Measurements from ENCODE around the gene MIA3.
A peak's percentile ranks its signal among the peaks of the same experiment; 100 is the strongest.

MIA3 gene

GRCh38 chr1:222613627-222614026 lies 4.3 kb upstream of the MIA3 start:
- H2BK5ac ChIP-seq (ENCODE audit: low read length) = no peak overlapping the region
- DNase-seq (ENCODE audit: low spot score) = no peak
- H2AK5ac ChIP-seq (ENCODE audit: low read depth, low read length) = no peak overlapping the region
- no peaks in the 10 kb centered on the region for H3K9me3 ChIP-seq (replicated peaks in 1 of 2; ENCODE audit: control insufficient read depth in 2 of 2, insufficient read depth in 1 of 2, low read depth in 1 of 2, low read length in 2 of 2)
- no peak overlapping the region for H3K18ac ChIP-seq (ENCODE audit: low read length)
- peaks cover 0 to 26% (median 0%) of the 10 kb centered on the region in 3 experiments for H3K27me3 ChIP-seq (ENCODE audit: control insufficient read depth in 3 of 3, insufficient read depth in 3 of 3, low read depth in 1 of 3, low read length in 3 of 3)
- no peak overlapping the region for H3K4me2 ChIP-seq (ENCODE audit: insufficient read depth, low read length, poor library complexity, severe bottlenecking)
- H2BK15ac ChIP-seq (ENCODE audit: low read length) = no peak overlapping the region
- no peak overlapping the region for H3K23ac ChIP-seq (ENCODE audit: low read depth, low read length, poor library complexity)
- no peak overlapping the region for H3K4me3 ChIP-seq (ENCODE audit: low read length in 2 of 2)
- H4K8ac ChIP-seq (ENCODE audit: low read depth, low read length) = no peak overlapping the region
- peaks cover 4% of the 10 kb centered on the region for H3K79me1 ChIP-seq (ENCODE audit: low read depth, low read length)
- no peak overlapping the region for H4K91ac ChIP-seq (ENCODE audit: low read depth, low read length, poor library complexity)
- H2BK12ac ChIP-seq (ENCODE audit: low read length) = no peak overlapping the region
- H3K27ac ChIP-seq (replicated peaks; ENCODE audit: low read length) = no peak overlapping the region
- no peak overlapping the region for H3K4ac ChIP-seq (ENCODE audit: low read length)
- H3K36me3 ChIP-seq (replicated peaks in 1 of 2; ENCODE audit: control insufficient read depth in 2 of 2, insufficient read depth in 2 of 2, low read length in 2 of 2) = no peaks in the 10 kb centered on the region
- peaks cover 2 to 3% of the 10 kb centered on the region in 2 donors for H3K4me1 ChIP-seq (ENCODE audit: control insufficient read depth in 2 of 2, insufficient read depth in 1 of 2, low read depth in 1 of 2, low read length in 2 of 2)
- H2AFZ ChIP-seq (ENCODE audit: low read length) = no peak overlapping the region
- H3K14ac ChIP-seq (ENCODE audit: low read length) = no peak overlapping the region
- no peak overlapping the region for H2BK120ac ChIP-seq (ENCODE audit: low read depth, low read length)
- no CpG with 5 or more reads among the region's 1 CpG for WGBS, 2 donors (ENCODE audit: extremely low coverage in 2 of 2, insufficient read length in 2 of 2, insufficient replicate concordance in 1 of 2)
- no peak overlapping the region for H3K9ac ChIP-seq (ENCODE audit: low read depth, low read length, poor library complexity)

DNA sequence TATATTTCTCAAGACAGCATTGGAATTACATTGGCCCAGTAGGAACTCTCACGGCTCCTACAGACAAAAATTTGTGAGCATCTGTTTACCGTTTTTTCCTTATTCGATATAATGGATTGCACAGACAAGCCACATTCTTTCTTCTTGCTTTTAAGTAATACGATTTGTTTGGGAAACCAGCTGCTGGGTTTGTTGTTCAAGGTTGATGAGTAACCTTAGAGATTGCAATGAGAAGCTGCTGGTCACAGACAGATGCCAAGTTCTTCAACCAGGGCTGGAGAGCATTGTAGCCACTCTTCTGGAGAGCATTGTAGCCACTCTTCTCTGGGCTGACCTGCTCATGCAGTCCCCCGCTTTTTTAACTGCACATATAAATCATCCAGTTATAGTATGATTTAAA lies 1.4 kb upstream of the MIA3 start:
- no peak overlapping the region for H3K4me2 ChIP-seq (ENCODE audit: insufficient read depth, low read length, poor library complexity, severe bottlenecking)
- H2BK120ac ChIP-seq (ENCODE audit: low read depth, low read length) = no peak overlapping the region
- peaks cover 0 to 26% (median 0%) of the 10 kb centered on the region in 3 experiments for H3K27me3 ChIP-seq (ENCODE audit: control insufficient read depth in 3 of 3, insufficient read depth in 3 of 3, low read depth in 1 of 3, low read length in 3 of 3)
- no peak overlapping the region for H4K8ac ChIP-seq (ENCODE audit: low read depth, low read length)
- no peak overlapping the region for H3K23ac ChIP-seq (ENCODE audit: low read depth, low read length, poor library complexity)
- peaks cover 3 to 8% of the 10 kb centered on the region in 2 donors for H3K4me1 ChIP-seq (ENCODE audit: control insufficient read depth in 2 of 2, insufficient read depth in 1 of 2, low read depth in 1 of 2, low read length in 2 of 2)
- DNase-seq (ENCODE audit: low spot score) = no peak
- peaks cover 6% of the 10 kb centered on the region for H3K79me1 ChIP-seq (ENCODE audit: low read depth, low read length)
- no peak overlapping the region for H3K9ac ChIP-seq (ENCODE audit: low read depth, low read length, poor library complexity)
- H2BK15ac ChIP-seq (ENCODE audit: low read length) = no peak overlapping the region
- H3K18ac ChIP-seq (ENCODE audit: low read length) = no peak overlapping the region
- H2AK5ac ChIP-seq (ENCODE audit: low read depth, low read length) = no peak overlapping the region
- no peak overlapping the region for H3K4ac ChIP-seq (ENCODE audit: low read length)
- H3K36me3 ChIP-seq (replicated peaks in 1 of 2; ENCODE audit: control insufficient read depth in 2 of 2, insufficient read depth in 2 of 2, low read length in 2 of 2) = peaks cover 2 to 4% of the 10 kb centered on the region in 2 donors
- no CpG with 5 or more reads among the region's 5 CpGs for WGBS, 2 donors (ENCODE audit: extremely low coverage in 2 of 2, insufficient read length in 2 of 2, insufficient replicate concordance in 1 of 2)
- H4K91ac ChIP-seq (ENCODE audit: low read depth, low read length, poor library complexity) = no peak overlapping the region
- H3K9me3 ChIP-seq (replicated peaks in 1 of 2; ENCODE audit: control insufficient read depth in 2 of 2, insufficient read depth in 1 of 2, low read depth in 1 of 2, low read length in 2 of 2) = no peaks in the 10 kb centered on the region
- no peak overlapping the region for H2BK5ac ChIP-seq (ENCODE audit: low read length)
- H2BK12ac ChIP-seq (ENCODE audit: low read length) = no peak overlapping the region
- no peak overlapping the region for H3K4me3 ChIP-seq (ENCODE audit: low read length in 2 of 2)
- H3K14ac ChIP-seq (ENCODE audit: low read length) = no peak overlapping the region
- H3K27ac ChIP-seq (replicated peaks; ENCODE audit: low read length) = no peak overlapping the region
- H2AFZ ChIP-seq (ENCODE audit: low read length) = peak overlapping the region; percentile 97

GRCh38 chr1:222617367-222617951 lies 438 bp upstream of the MIA3 start:
- H2BK120ac ChIP-seq (ENCODE audit: low read depth, low read length) = no peak overlapping the region
- H2BK15ac ChIP-seq (ENCODE audit: low read length) = no peak overlapping the region
- peaks cover 0 to 26% (median 0%) of the 10 kb centered on the region in 3 experiments for H3K27me3 ChIP-seq (ENCODE audit: control insufficient read depth in 3 of 3, insufficient read depth in 3 of 3, low read depth in 1 of 3, low read length in 3 of 3)
- no peak overlapping the region for H2BK12ac ChIP-seq (ENCODE audit: low read length)
- peaks cover 3 to 8% of the 10 kb centered on the region in 2 donors for H3K4me1 ChIP-seq (ENCODE audit: control insufficient read depth in 2 of 2, insufficient read depth in 1 of 2, low read depth in 1 of 2, low read length in 2 of 2)
- H4K91ac ChIP-seq (ENCODE audit: low read depth, low read length, poor library complexity) = no peak overlapping the region
- no peak overlapping the region for H2AK5ac ChIP-seq (ENCODE audit: low read depth, low read length)
- H3K4me3 ChIP-seq (ENCODE audit: low read length in 2 of 2) = peak overlapping the region; percentile 44 to 76
- H4K8ac ChIP-seq (ENCODE audit: low read depth, low read length) = no peak overlapping the region
- no peaks in the 10 kb centered on the region for H3K9me3 ChIP-seq (replicated peaks in 1 of 2; ENCODE audit: control insufficient read depth in 2 of 2, insufficient read depth in 1 of 2, low read depth in 1 of 2, low read length in 2 of 2)
- peak overlapping the region; percentile 47 for H3K9ac ChIP-seq (ENCODE audit: low read depth, low read length, poor library complexity)
- WGBS, 2 donors (ENCODE audit: extremely low coverage in 2 of 2, insufficient read length in 2 of 2, insufficient replicate concordance in 1 of 2) = no CpG with 5 or more reads among the region's 37 CpGs
- H2AFZ ChIP-seq (ENCODE audit: low read length) = peak overlapping the region; percentile 97
- peak overlapping the region; percentile 81 for H3K4me2 ChIP-seq (ENCODE audit: insufficient read depth, low read length, poor library complexity, severe bottlenecking)
- H3K14ac ChIP-seq (ENCODE audit: low read length) = no peak overlapping the region
- H3K79me1 ChIP-seq (ENCODE audit: low read depth, low read length) = peaks cover 6% of the 10 kb centered on the region
- no peak overlapping the region for H3K4ac ChIP-seq (ENCODE audit: low read length)
- peak; percentile 93 for DNase-seq (ENCODE audit: low spot score)
- peak overlapping the region; percentile 47 for H3K23ac ChIP-seq (ENCODE audit: low read depth, low read length, poor library complexity)
- H2BK5ac ChIP-seq (ENCODE audit: low read length) = no peak overlapping the region
- H3K27ac ChIP-seq (replicated peaks; ENCODE audit: low read length) = peak overlapping the region; percentile 44
- peaks cover 4 to 12% of the 10 kb centered on the region in 2 donors for H3K36me3 ChIP-seq (replicated peaks in 1 of 2; ENCODE audit: control insufficient read depth in 2 of 2, insufficient read depth in 2 of 2, low read length in 2 of 2)
- peak overlapping the region; percentile 84 for H3K18ac ChIP-seq (ENCODE audit: low read length)

GRCh38 chr1:222618880-222619596 lies 1.1 kb downstream of the MIA3 start:
- peak overlapping the region; percentile 88 for H3K4me2 ChIP-seq (ENCODE audit: insufficient read depth, low read length, poor library complexity, severe bottlenecking)
- DNase-seq (ENCODE audit: low spot score) = peak; percentile 14

More at GRCh38 chr1:222618880-222619596, 1.1 kb downstream of the MIA3 start:
- no peak overlapping the region for H2BK15ac ChIP-seq (ENCODE audit: low read length)
- peaks cover 3 to 8% of the 10 kb centered on the region in 2 donors for H3K4me1 ChIP-seq (ENCODE audit: control insufficient read depth in 2 of 2, insufficient read depth in 1 of 2, low read depth in 1 of 2, low read length in 2 of 2)
- H2AFZ ChIP-seq (ENCODE audit: low read length) = peak overlapping the region; percentile 94
- H3K9me3 ChIP-seq (replicated peaks in 1 of 2; ENCODE audit: control insufficient read depth in 2 of 2, insufficient read depth in 1 of 2, low read depth in 1 of 2, low read length in 2 of 2) = no peaks in the 10 kb centered on the region
- no peak overlapping the region for H2BK120ac ChIP-seq (ENCODE audit: low read depth, low read length)
- peak overlapping the region; percentile 96 for H3K9ac ChIP-seq (ENCODE audit: low read depth, low read length, poor library complexity)
- WGBS, 2 donors (ENCODE audit: extremely low coverage in 2 of 2, insufficient read length in 2 of 2, insufficient replicate concordance in 1 of 2) = no CpG with 5 or more reads among the region's 20 CpGs
- no peak overlapping the region for H4K91ac ChIP-seq (ENCODE audit: low read depth, low read length, poor library complexity)
- H2BK12ac ChIP-seq (ENCODE audit: low read length) = no peak overlapping the region
- H3K36me3 ChIP-seq (replicated peaks in 1 of 2; ENCODE audit: control insufficient read depth in 2 of 2, insufficient read depth in 2 of 2, low read length in 2 of 2) = peaks cover 6 to 27% of the 10 kb centered on the region in 2 donors
- H3K14ac ChIP-seq (ENCODE audit: low read length) = peak overlapping the region; percentile 31
- peak overlapping the region; percentile 81 to 99 for H3K4me3 ChIP-seq (ENCODE audit: low read length in 2 of 2)
- H3K23ac ChIP-seq (ENCODE audit: low read depth, low read length, poor library complexity) = no peak overlapping the region
- no peak overlapping the region for H4K8ac ChIP-seq (ENCODE audit: low read depth, low read length)
- H3K27ac ChIP-seq (replicated peaks; ENCODE audit: low read length) = no peak overlapping the region
- H3K4ac ChIP-seq (ENCODE audit: low read length) = no peak overlapping the region
- peaks cover 6% of the 10 kb centered on the region for H3K79me1 ChIP-seq (ENCODE audit: low read depth, low read length)
- peaks cover 0 to 15% (median 0%) of the 10 kb centered on the region in 3 experiments for H3K27me3 ChIP-seq (ENCODE audit: control insufficient read depth in 3 of 3, insufficient read depth in 3 of 3, low read depth in 1 of 3, low read length in 3 of 3)
- H2AK5ac ChIP-seq (ENCODE audit: low read depth, low read length) = no peak overlapping the region
- H3K18ac ChIP-seq (ENCODE audit: low read length) = peak overlapping the region; percentile 59
- no peak overlapping the region for H2BK5ac ChIP-seq (ENCODE audit: low read length)
